BE2C (cell line): ENCODE measurements around the gene ST6GALNAC3.

ENCODE experiments used
- DNase-seq: peaks from one replicate; pipeline ENCODE4 v3.0.0-alpha.2; 2020
- H3K27me3 ChIP-seq: fragments of 250-450 bp; sonication (Bioruptor Pico); 2 replicates; pipeline ENCODE4 v1.5.1; 2020; ENCODE audit warnings: mild to moderate bottlenecking
- H3K36me3 ChIP-seq: fragments of 250-450 bp; sonication (Bioruptor Pico); 2 replicates; pipeline ENCODE4 v1.5.1; 2020; ENCODE audit warnings: mild to moderate bottlenecking
- H3K4me1 ChIP-seq: fragments of 250-450 bp; sonication (Bioruptor Pico); 2 replicates; pipeline ENCODE4 v1.5.1; 2020
- H3K4me3 ChIP-seq: 2 replicates; pipeline ENCODE4 v1.5.1; 2011; ENCODE audit warnings: low read depth, low read length
- H3K9me3 ChIP-seq: fragments of 250-450 bp; sonication (Bioruptor Pico); 2 replicates; pipeline ENCODE4 v1.5.1; 2020
- TF ChIP-seq, protein P1 (sequence below): IDR thresholded peaks from 2 replicates; pipeline ENCODE4 v1.5.1; 2012; ENCODE audit warnings: mild to moderate bottlenecking, low read depth, low read length

ST6GALNAC3 gene

GRCh38 chr1:76395059-76395458, 320.5 kb downstream of the ST6GALNAC3 start:
- no peak for DNase-seq
- TF ChIP-seq, protein P1, sequence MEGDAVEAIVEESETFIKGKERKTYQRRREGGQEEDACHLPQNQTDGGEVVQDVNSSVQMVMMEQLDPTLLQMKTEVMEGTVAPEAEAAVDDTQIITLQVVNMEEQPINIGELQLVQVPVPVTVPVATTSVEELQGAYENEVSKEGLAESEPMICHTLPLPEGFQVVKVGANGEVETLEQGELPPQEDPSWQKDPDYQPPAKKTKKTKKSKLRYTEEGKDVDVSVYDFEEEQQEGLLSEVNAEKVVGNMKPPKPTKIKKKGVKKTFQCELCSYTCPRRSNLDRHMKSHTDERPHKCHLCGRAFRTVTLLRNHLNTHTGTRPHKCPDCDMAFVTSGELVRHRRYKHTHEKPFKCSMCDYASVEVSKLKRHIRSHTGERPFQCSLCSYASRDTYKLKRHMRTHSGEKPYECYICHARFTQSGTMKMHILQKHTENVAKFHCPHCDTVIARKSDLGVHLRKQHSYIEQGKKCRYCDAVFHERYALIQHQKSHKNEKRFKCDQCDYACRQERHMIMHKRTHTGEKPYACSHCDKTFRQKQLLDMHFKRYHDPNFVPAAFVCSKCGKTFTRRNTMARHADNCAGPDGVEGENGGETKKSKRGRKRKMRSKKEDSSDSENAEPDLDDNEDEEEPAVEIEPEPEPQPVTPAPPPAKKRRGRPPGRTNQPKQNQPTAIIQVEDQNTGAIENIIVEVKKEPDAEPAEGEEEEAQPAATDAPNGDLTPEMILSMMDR, result no peak

GRCh38 chr1:76402128-76402527, 327.6 kb downstream of the ST6GALNAC3 start:
- TF ChIP-seq, protein P1, result no peak
- no peaks in the 10 kb centered on the region for H3K36me3 ChIP-seq
- no peak for DNase-seq

More at GRCh38 chr1:76395059-76395458, 320.5 kb downstream of the ST6GALNAC3 start:
- no peaks in the 10 kb centered on the region for H3K27me3 ChIP-seq
- no peak overlapping the region for H3K4me3 ChIP-seq
- H3K9me3 ChIP-seq, result no peaks in the 10 kb centered on the region
- no peaks in the 10 kb centered on the region for H3K36me3 ChIP-seq
- H3K4me1 ChIP-seq, result no peaks in the 10 kb centered on the region

DNA sequence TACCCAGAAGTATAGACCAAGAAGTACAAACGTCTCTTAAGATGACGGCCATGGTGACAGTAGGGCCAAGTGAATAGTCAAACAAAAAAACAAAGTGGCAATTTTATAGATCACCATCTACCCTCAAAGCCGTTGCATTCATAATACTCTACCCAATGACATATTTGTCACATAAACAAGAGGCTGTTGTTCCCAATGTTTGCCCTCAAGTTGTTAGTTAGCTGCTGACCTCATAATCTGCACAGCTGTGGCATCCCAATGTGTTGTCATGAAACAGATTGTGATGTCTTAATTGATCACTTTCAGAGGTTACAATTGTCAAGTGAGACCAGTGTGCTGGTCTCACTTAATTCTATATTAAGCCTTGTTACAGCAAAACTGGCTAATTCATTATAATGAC, 333.8 kb downstream of the ST6GALNAC3 start:
- TF ChIP-seq, protein P1, result no peak

More at GRCh38 chr1:76402128-76402527, 327.6 kb downstream of the ST6GALNAC3 start:
- H3K27me3 ChIP-seq, result no peaks in the 10 kb centered on the region
- H3K4me1 ChIP-seq, result no peaks in the 10 kb centered on the region
- H3K4me3 ChIP-seq, result no peak overlapping the region
- no peaks in the 10 kb centered on the region for H3K9me3 ChIP-seq

GRCh38 chr1:76410499-76410898, 336.0 kb downstream of the ST6GALNAC3 start:
- Histone ChIP-seq H3K9me3 (no peaks in the 10 kb centered on the region), H3K27me3 (no peaks in the 10 kb centered on the region), H3K36me3 (no peaks in the 10 kb centered on the region), H3K4me3 (no peak overlapping the region), H3K4me1 (no peaks in the 10 kb centered on the region)
- DNase-seq, result no peak
- TF ChIP-seq, protein P1, result no peak

More for the DNA sequence above, 333.8 kb downstream of the ST6GALNAC3 start:
- DNase-seq, result no peak
- Histone ChIP-seq H3K4me1 (no peaks in the 10 kb centered on the region), H3K9me3 (no peaks in the 10 kb centered on the region), H3K36me3 (no peaks in the 10 kb centered on the region), H3K27me3 (no peaks in the 10 kb centered on the region), H3K4me3 (no peak overlapping the region)

- no peaks in the 10 kb centered on the region for H3K9me3 ChIP-seq
- H3K27me3 ChIP-seq, result no peaks in the 10 kb centered on the region
- no peaks in the 10 kb centered on the region for H3K36me3 ChIP-seq
- H3K4me3 ChIP-seq, result no peak overlapping the region
- no peak for DNase-seq
- H3K4me1 ChIP-seq, result no peaks in the 10 kb centered on the region
- TF ChIP-seq, protein P1, result no peak
These were observed 344.0 kb downstream of the ST6GALNAC3 start for GRCh38 chr1:76418531-76418930.

- TF ChIP-seq, protein P1, result no peak
- Histone ChIP-seq H3K9me3 (no peaks in the 10 kb centered on the region), H3K4me1 (no peaks in the 10 kb centered on the region), H3K4me3 (no peak overlapping the region), H3K27me3 (no peaks in the 10 kb centered on the region), H3K36me3 (no peaks in the 10 kb centered on the region)
- no peak for DNase-seq
These were observed 345.1 kb downstream of the ST6GALNAC3 start for GRCh38 chr1:76419603-76420002.
